Measurements from ENCODE around the gene BCAP29. TPM values are rescaled to one million over a fixed set of nuclear protein-coding genes. Genes with fewer than 3 reads are reported as not detected.

Gene BCAP29
- total RNA-seq, 1 experiment from 2014 or later = 61.5 TPM

DNA sequence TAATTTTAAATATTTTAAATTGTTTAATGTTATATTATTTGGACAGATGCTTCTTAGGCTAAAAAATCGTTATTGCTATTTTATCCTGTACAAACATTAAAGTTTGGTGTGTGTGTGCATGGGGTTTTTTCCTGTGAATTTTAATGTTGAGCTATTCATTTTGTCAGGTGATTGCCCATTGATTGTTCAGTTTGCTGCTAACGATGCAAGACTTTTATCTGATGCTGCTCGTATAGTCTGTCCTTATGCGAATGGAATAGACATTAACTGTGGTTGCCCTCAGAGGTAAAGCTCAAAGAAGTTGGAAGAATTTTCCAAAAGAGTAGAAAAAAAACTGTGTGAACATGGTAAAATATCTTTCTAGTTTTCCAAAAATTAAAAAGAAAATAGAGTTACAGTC, 6.5 kb upstream of the BCAP29 start:
- no peak for DNase-seq (ENCODE audit: unreplicated experiment)
- TF ChIP-seq CTCF (IDR thresholded peaks at IDR 0.05; ENCODE audit: unreplicated experiment) = no peak
- H3K27ac Mint-ChIP-seq (ENCODE audit: low read depth, unreplicated experiment) = no peak overlapping the region
- ChIA-PET CTCF (no interaction called here), POLR2A (interaction anchor here (1.0 to 1.6 kb wide), 2 partner anchors 10 to 13 kb away, joined by 3 to 7 read pairs; partner anchors contain the start of genes COG5 and DUS4L)
- H3K4me1 Mint-ChIP-seq (ENCODE audit: insufficient read depth, unreplicated experiment) = no peaks in the 10 kb centered on the region
- no peak overlapping the region for H3K4me3 Mint-ChIP-seq (ENCODE audit: unreplicated experiment)
- no peaks in the 10 kb centered on the region for H3K9me3 Mint-ChIP-seq (ENCODE audit: unreplicated experiment)
- peaks cover 56% of the 10 kb centered on the region for H3K36me3 Mint-ChIP-seq (ENCODE audit: insufficient read depth, unreplicated experiment)
- BruUV-seq (replicated peaks) = no TSS peak
- intact Hi-C loops (cut with micrococcal nuclease) = no loop called here
- no peaks in the 10 kb centered on the region for H3K27me3 Mint-ChIP-seq (ENCODE audit: insufficient read depth, unreplicated experiment)

- intact Hi-C loops (cut with micrococcal nuclease) = no loop called here
- Mint-ChIP-seq H3K27ac (ENCODE audit: low read depth, unreplicated experiment) (peak overlapping the region; percentile 75), H3K4me1 (ENCODE audit: insufficient read depth, unreplicated experiment) (peaks cover 20% of the 10 kb centered on the region), H3K36me3 (ENCODE audit: insufficient read depth, unreplicated experiment) (peaks cover 21% of the 10 kb centered on the region), H3K4me3 (ENCODE audit: unreplicated experiment) (peak overlapping the region; percentile 87), H3K27me3 (ENCODE audit: insufficient read depth, unreplicated experiment) (no peaks in the 10 kb centered on the region), H3K9me3 (ENCODE audit: unreplicated experiment) (no peaks in the 10 kb centered on the region)
- TF ChIP-seq CTCF (IDR thresholded peaks at IDR 0.05; ENCODE audit: unreplicated experiment) = no peak
- no peak for DNase-seq (ENCODE audit: unreplicated experiment)
- ChIA-PET CTCF (interaction anchor here (0.5 to 1.5 kb wide), 7 partner anchors 15 to 804 kb away, joined by 3 to 4 read pairs (median 3); partner anchors contain the start of gene CBLL1), POLR2A (interaction anchor here (0.6 to 2.4 kb wide), 9 partner anchors 15 to 1032 kb away, joined by 3 to 38 read pairs (median 3); partner anchors contain the start of genes COG5, DLD and DUS4L)
- BruUV-seq (replicated peaks) = TSS peak; percentile 73
These were observed 527 bp upstream of the BCAP29 start for GRCh38 chr7:107579554-107579884.

- BruUV-seq (replicated peaks) = TSS peak; percentile 54
- ChIA-PET CTCF (interaction anchor here (0.6 to 1.5 kb wide), 4 partner anchors 18 to 309 kb away, joined by 3 to 4 read pairs (median 3); no protein-coding TSS in a partner anchor), POLR2A (interaction anchor here (0.6 to 6.3 kb wide), 11 partner anchors 9 to 163 kb away, joined by 3 to 47 read pairs (median 4); partner anchors contain the start of genes CBLL1, COG5 and DUS4L)
- Mint-ChIP-seq H3K9me3 (ENCODE audit: unreplicated experiment) (no peaks in the 10 kb centered on the region), H3K4me1 (ENCODE audit: insufficient read depth, unreplicated experiment) (peaks cover 20% of the 10 kb centered on the region), H3K4me3 (ENCODE audit: unreplicated experiment) (peak overlapping the region; percentile 87), H3K27me3 (ENCODE audit: insufficient read depth, unreplicated experiment) (no peaks in the 10 kb centered on the region), H3K27ac (ENCODE audit: low read depth, unreplicated experiment) (peak overlapping the region; percentile 75), H3K36me3 (ENCODE audit: insufficient read depth, unreplicated experiment) (peaks cover 18% of the 10 kb centered on the region)
- intact Hi-C loops (cut with micrococcal nuclease) = loop anchor here (1.0 to 5.0 kb wide), 3 partner anchors 14 to 161 kb away; partner anchors contain the start of gene CBLL1
- DNase-seq (ENCODE audit: unreplicated experiment) = peak; percentile 7
- no peak for TF ChIP-seq CTCF (IDR thresholded peaks at IDR 0.05; ENCODE audit: unreplicated experiment)
These were observed 804 bp downstream of the BCAP29 start for GRCh38 chr7:107580716-107581383.

- Mint-ChIP-seq H3K9me3 (ENCODE audit: unreplicated experiment) (no peaks in the 10 kb centered on the region), H3K4me3 (ENCODE audit: unreplicated experiment) (peak overlapping the region; percentile 87), H3K36me3 (ENCODE audit: insufficient read depth, unreplicated experiment) (peaks cover 18% of the 10 kb centered on the region), H3K27me3 (ENCODE audit: insufficient read depth, unreplicated experiment) (no peaks in the 10 kb centered on the region), H3K27ac (ENCODE audit: low read depth, unreplicated experiment) (peak overlapping the region; percentile 71), H3K4me1 (ENCODE audit: insufficient read depth, unreplicated experiment) (peaks cover 20% of the 10 kb centered on the region)
- TF ChIP-seq CTCF (IDR thresholded peaks at IDR 0.05; ENCODE audit: unreplicated experiment) = no peak
- POLR2A ChIA-PET = interaction anchor here (0.8 to 6.3 kb wide), 7 partner anchors 10 to 162 kb away, joined by 3 to 47 read pairs (median 4); partner anchors contain the start of genes COG5 and DUS4L
- CTCF ChIA-PET = interaction anchor here (0.5 to 1.5 kb wide), 4 partner anchors 118 to 298 kb away, joined by 3 read pairs; no protein-coding TSS in a partner anchor
- peak; percentile 50 for DNase-seq (ENCODE audit: unreplicated experiment)
- BruUV-seq (replicated peaks) = no TSS peak
- intact Hi-C loops (cut with micrococcal nuclease) = loop anchor here (2.0 to 5.0 kb wide), 2 partner anchors 13 to 161 kb away; partner anchors contain the start of gene CBLL1
These were observed 1.5 kb downstream of the BCAP29 start for GRCh38 chr7:107581387-107582013.
